NCI-H82 treated with DMSO at 0.1 percent for 48 hours (cell line): ENCODE data around the gene EPHB3.

Experiments used
- DNase-seq: peaks from one replicate; lab custom pipeline; 2025; ENCODE audit not compliant: unreplicated experiment; lab: John Stamatoyannopoulos, UW

Gene EPHB3

DNA sequence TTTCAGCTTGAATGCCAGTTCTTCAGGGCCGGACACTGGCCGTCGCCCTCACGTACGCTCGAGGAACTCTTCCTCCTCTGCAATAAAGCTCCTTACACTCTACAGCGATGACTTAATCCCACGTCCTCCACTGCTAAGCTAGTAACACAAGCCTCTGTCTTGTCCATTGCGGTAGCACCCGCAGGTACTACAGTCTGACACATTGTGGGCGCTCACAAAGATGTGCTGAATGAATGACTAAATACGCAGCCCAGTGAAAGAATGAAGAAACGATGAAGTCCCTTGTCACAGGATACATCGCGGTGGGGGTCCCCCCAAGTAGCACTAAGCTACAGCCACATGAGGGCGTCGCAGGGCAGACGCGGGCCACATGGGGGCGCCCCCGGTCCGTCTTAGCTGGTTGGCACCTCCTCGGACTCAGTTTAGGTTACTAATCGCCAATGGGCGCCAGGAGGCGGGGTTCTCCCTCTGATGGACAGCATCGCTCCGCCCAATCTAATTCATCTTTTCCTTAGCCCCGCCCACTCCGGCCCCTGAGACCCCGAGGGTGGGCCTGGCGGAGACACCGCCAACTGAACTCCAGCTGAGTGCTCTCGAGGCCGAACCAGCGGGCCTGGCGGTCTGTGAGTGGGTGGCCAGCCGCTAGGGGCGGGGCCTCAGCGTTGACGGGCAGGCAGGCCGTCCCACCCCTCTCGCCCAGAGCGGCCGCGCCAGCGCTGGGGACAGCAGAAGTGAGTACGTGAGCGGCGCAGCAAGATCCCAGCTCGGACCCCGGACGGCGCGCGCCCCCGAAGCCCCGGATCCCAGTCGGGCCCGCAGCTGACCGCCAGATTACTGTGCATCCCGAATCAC is at the start of gene EPHB3:
Gene EPHB3 (plus strand): TSS at position 725 of the 852 bp plus-strand sequence. CDS start 451 bp downstream, outside the sequence.
- peak; percentile 99 for DNase-seq

DNA sequence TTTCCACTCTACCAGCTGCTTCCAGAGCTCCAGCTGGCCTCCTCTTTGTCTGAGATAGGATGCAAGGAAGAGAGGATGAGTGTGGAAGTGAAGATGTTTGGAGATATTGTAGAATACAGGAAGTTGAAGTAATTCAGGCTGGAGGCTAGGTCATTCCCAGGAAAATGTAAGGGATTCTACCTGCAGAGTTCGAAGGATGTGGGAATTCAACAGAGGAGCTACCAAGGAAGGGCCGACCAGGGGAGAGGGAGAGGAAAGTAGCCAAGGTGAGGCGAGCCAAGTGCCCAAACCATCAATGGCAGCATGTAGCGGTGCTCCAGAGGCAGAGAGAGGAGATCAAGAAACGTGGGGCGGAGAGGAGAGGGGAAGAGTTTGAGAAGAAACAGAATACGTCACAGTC is 49.0 kb upstream of the EPHB3 start:
- no peak for DNase-seq

DNA sequence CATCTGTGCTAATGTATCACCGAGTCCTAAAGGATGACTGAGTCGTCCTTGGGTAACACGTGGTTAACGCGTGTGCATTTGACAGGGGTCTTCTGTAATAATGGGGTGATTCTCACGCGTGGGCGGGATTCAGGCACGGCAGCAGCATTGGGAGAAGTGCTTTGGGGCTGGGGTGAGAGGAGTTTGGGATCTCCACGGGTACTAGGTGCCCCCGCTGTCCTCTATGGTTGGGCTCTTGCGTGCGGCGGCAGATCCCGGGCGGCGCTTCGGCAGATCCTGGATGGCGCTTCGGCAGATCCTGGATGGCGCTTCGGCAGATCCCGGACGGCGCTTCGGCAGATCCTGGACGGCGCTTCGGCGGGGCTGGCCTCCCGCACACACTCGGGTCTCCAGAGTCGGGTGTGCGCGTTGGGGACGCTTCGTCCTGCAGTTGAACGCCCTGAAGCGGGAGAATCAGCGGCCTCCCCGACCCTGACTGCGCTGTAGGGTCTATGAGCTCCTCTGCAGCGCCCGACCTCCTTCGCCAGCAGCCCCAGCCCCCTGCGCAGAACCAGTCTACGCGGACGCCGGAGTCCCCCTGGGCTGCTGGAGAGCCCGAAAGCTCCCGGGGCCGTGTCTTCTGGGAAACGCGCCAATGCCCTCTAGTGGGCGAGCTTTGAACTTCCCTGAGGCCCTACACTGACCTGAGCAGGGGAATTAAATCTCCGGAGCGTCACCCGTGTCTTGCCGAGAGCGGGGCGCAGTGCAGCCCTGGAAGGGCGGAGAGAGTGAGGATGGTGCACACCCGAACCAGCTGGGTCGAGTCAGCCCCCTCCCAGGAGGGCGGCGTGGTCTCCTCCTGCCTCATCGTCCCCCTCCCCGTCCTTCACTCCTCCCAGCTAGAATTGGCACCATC is 48.1 kb upstream of the EPHB3 start:
- DNase-seq, result peak; percentile 82

DNA sequence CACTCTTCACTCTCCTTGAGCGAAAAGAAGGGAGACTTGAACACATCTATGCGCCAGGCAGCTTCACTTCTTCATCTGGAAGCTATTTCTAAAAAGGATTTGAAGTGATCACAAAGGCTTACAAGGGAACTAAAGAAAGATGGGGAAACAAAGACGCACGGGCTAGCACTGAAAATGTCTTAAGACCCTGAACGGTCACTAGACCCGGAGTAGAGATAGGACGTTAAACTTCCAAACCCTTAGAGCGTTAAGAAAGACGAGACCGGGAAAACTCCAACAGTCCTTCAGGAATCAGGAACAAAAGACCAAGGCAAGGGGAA is 47.5 kb upstream of the EPHB3 start:
- DNase-seq, result no peak

DNA sequence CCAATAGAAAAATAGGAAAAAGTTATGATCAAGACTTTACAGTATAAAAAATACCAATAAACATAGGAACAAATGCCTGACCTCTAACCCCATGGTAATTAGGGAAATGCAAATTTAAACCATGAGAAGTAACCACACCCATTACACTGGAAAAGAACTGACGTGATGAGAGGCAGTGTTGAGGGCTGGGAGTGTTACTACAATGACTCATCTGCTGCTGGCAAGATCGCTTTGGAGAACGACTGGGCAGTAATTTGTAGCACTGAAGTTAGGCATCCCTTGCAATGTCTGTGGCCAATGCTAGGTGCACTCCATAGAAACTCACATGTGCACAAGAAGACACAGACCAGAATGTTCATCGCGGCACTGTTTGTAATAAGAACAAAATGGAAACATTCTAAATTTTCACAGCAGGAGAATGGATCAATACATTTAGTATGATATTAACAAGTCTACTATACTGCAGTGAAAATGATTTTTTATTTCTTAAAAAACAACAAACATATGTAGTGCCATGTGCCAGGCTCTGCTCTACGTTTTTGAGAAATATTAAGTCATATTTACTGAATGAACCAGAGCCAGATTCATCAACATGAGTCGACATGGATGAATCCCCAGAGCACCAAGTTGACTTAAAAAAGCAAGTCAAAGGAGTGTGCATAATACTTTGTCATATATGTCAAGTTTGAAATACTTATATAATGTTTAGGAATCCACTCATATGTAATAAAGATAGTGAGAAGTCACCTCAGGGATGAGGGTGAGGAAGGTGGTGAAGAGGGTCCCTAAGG is 37.6 kb upstream of the EPHB3 start:
- DNase-seq, result no peak

DNA sequence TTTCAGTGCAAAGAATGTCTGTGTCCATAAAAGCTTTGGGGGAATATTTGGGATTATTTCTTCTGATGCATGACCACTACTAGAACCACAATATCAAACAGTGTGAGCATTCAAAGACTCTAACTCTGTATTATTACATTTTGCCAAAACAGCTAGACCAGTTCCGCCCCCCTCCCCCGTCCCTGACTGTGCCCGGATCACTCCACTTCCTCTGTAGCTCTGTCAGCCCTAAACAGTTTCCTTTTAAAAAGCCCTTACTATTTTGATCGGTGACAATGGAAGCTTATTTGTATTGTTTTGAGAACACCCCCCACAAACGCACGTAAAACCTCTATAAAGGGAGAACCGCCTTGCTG is 36.6 kb upstream of the EPHB3 start:
- DNase-seq, result no peak

DNA sequence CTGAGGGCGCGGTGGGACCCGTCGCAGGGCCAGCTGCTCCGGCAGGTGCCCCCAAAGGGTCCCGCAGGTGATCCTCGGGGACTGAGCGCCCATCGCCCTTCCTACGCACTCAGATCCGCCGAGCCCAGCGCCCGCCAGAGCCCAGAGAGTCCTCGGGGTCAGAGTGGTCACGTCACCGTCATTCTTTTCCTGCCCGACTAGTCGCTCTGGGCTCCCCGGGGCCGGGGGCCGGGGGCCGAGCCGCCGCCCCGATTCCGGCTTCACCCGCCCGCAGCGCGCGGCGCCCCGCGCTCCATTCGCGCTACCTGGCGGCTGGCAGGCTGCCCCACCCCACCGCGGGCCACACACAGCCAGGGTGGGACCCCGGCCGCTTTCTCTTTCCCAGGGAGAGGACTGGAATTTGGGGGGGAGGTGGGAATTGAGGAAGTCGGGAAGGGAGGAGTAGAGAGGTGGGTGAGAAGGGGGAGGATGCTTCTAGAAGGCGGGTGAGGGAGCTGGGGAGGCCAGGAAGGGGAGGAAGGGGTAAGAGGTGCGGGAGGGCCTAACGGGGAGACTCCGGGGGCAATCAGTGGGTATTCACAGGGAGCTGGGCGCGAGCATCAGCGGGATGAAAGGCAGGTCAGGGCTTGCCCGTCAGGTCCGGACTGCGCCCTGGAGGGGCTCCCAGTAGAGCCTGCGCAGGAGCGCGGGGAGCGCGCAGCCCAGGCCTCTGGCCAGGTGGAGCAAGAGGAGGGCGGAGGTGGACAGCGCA is 36.1 kb upstream of the EPHB3 start:
- DNase-seq, result no peak

DNA sequence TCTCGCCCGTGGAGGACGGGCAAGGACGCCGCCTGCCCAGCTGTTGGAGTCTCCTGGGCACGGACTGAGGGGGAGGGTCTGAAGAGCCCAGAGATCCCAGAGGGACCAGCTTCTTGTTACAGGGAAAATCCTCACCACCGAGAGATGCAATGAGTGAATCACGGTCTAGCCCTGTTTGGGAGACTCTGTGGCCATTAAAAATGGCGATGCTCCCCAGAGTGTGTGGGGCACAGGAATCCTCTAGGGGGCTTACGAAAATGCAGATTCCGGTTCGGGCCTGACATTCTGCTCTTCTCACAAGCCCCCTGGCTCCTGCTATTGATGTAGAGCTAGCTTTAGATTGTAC is 35.5 kb upstream of the EPHB3 start:
- no peak for DNase-seq

DNA sequence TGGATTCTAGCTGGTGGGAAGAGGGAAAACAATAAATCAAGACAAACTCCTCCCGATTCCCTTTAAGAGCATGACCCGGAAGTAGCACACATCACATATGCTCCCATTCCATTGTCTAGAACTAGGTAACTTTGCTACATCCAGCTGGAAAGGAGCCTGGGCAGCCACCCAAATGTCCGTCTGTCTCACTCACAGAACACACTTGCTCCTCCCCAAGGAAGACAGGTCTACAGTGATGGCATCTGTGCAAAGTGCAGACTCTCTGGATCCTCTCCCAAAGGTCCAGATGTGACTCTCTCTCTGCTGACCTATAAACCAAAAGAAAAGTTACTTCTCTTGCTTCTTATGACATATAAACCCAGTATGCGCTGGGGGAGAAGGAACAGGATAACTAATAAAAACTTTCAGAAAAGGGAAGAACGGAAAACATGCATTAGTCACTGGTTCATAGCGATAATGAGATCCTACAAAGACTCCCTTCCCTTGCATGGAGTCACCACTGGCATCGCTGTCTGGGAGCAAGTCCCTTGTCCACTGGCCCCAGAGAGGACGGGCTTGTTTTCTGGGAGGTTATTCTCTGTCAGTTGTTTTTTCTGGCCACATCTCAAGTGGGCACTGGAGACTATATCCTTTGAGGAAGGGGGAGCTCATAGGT is 29.8 kb upstream of the EPHB3 start:
- no peak for DNase-seq

DNA sequence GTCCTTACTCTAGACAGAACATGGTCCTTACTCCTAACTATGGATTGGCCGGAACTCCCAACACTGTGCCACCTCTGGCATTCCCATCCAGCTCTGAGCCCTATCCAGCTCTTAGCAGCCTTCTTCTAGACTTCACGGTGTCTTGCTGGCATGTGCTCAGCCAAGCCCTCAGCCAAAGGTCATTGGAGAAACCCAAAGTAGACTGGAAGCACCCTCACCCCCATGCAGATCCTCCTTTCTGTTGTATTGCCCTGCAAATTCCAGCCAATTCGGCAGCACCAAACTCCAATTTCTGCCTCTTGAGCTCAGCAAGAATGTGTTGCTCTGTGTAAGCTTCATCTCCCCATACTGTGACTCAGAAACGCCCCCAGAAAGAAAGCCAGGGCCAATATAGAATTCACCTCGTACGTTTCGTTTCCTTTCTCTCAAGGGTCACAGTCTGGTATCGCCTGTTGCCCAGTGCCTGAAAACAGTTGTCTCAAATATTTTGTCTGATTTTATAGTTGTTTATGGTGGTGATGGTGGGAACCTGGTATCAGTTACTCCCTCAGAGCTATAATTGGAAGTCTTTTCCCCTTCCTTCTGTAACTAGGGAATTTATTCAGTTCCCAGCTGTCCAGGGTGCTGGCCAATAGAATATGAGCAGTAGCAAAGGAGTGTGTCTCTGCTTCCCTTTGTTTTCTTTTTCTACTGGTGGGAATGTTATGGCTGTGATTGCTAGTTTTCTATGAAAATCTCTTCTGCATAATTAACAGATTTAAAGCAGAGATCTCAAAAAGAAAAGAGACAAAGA is 28.4 kb upstream of the EPHB3 start:
- no peak for DNase-seq

DNA sequence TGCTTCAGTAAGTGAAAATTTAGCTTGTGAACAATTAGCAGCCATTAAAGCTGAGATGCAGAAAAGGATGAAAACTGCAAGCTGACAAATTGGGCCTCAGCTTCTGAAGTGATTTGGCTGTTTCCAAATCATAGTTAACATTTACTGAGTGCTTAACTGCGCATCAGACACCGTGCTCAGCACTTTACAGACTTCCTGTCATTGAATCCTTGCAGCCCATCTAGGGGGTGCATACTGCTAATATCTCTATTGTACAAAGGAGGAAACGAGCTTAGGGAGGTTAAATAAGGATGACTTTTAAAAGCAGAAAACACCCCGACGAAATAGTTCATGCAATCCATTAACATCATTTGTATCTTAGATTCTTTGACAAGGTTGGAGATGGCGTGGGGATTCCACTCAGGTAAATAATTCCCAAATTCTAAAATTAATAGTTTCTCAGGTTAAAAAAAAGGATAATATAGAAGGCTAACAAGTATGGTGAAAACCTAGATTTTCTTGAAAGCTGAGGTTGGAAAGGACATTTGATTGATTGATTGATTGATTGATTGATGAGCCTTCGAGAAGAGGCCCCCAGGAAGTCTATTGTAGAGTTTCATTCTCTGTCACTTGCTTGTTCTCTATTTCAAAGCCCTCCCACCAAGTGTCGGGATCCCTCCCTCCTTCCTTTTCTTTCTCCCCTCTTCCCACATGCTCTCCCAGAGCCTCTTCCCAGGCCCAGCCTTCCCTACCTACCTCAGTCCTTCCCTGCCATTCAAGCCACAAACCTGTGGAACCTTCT is 23.5 kb upstream of the EPHB3 start:
- DNase-seq, result no peak

DNA sequence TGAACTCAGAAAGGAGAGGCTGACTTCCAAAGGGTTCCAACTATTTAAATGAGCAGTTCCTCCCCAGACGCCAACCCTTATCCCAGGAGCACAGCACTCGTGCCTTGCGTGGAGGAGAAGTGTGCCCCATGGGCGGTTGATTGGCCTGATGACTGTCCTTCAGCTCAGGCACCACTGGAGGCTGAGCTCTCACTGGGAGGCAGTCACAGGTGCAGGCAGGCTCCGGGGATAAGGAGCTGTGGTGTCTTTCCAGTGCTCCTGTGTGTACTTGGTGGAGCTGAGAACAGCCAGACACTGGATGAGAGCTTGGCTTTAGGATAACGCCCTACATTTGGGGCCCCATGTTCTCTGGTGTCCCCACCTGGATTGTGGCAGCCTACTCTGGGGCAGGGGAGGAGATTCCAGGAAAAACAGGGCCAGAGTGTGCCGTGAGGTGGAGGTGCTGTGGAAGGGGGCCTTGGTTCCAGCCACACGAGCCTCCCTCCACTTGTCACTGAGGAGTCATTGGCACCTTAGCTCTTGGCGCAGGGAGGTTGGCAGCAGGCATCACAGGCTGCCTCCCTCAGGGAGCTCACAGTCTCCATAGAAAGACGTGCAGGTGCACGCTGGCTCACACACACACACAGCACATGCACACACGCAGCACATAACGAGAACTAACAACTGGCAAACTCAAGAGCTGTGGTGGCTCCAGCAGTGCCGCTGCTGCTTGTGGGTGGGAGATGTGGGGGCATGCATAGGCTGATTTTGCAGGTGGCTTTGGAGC is 22.7 kb upstream of the EPHB3 start:
- DNase-seq, result no peak

DNA sequence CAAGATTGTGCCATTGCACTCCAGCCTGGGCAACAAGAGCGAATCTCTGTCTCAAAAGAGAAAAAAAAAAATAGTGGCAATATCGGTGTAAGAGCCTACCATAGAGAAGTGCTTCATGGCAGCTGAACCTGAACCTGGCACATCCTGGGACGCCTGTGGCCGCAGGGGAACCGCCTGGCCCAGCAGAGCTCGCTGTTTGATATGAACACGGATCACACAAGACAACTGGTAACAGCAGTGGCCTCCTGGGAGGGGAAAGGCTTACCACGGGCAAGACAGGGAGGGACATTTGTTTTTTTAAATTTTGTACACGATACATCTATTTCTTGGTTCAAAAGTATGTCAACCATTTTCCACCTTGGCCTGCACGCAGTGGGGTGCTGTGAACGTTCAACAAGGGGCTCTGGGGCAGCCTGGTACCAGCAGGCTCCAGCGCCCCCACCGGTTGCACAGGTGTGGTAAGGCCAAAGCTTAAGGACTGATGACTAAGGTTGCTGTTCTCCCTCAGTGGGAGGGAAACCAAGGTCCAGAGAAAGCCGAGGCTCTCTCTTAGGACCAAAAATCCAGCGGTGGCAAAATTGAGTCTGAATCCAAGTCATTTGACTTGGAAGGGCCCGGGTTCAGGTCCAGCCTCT is 21.7 kb upstream of the EPHB3 start:
- DNase-seq, result no peak

DNA sequence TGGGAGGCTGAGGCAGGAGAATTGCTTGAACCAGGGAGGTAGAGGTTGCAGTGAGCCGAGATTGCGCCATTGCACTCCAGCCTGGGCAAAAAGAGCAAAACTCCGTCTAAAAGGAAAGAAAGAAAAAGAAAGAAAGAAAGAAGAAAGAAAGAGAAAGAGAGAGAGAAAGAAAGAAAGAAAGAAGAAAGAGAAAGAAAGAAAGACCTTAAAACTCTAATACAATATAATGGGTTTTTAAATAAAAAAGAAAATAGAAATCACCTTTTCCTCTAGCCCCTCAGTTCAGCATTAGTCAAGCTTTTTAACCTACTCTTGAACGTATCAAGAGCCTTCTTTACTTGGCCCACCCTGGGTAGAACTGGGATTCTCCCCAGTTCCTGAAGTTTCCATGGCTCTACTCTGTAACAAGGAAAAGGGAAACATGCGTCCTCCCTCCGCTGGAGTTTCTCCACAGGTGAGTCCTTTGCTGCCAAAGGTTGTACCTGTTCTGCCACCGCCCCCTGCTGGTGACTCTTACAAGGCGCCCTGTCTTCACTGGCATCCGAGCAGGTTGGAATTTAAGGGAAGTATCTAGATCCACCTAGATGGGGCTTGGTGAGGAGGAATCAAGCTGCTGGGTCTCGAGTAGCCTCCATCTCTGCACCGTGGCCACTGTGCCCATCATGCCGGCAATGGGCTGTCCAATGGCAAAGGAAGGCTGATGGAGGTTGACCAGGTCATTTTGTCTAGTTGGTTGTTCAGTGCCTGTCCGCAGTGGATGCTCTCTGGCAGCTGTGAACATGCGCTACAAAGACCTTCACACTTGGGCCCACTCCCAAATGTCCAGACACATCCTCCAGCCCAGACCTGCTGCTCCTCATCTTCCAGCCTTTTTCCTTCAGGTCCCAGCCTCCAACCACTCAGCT is 20.6 kb upstream of the EPHB3 start:
- DNase-seq, result peak; percentile 37

DNA sequence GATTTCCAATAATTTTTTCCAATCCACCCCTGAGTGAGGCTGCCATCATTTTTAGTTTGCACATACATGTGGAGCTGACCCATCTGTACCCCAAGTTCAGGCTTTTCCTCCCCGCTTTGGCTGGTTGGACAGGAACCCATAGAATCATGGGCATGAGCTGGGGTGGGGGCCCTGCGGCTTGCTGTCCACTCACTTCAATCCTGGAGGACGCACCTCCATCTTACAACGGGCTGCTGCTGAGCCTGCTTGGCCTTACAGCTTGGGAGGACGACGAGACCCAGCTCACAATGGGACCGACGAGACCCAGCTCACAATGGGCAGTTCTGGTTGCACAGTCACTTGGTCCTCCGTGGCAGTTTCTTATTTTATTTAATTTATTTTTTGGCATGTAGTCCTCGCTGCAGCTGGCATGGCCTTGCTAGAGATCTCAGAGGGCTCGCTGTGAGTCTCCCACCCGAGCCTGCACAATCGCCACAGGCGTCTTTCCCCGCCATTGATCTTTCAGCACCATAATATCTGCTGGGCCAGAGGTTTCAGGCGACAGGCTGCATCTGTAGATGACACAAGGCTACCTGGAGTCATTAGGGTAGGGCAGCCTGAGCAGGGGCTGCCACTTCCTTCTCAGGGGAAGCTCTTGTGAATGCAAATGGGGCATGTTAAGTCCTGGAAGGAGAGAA is 19.6 kb upstream of the EPHB3 start:
- DNase-seq, result no peak

DNA sequence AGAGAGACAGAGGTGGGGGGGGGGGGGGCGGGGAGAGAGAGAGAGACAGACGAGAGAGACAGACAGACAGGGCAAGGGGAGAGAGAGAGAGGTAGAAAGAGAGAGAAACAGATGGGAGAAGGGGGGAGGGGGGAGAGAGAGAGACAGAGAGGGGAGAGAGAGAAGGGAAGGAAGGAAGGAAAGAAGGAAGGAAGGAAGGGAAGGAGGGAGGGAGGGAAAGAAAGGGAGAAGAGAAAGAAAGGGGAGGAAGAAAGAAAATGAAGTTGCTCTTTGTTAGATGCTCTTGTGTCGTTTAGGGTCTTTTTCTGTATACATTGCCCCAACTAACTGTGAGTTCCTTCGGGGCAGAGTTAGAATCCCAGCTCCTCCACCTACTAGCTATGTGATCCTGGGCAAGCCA is 19.0 kb upstream of the EPHB3 start:
- no peak for DNase-seq
